GM18867 (cell line): ENCODE measurements around the gene CRAMP1.
"Not testable (repeated sequence)": the region's sequence is repeated elsewhere in the genome, so short reads cannot be mapped to it uniquely, and the experiment has no call there.

Experiments used
- ATAC-seq: cut with Tn5 transposase; IDR thresholded peaks from one replicate; pipeline ENCODE4 v1.9.1; 2021; ENCODE audit warnings: mild to moderate bottlenecking, moderate library complexity; ENCODE audit not compliant: unreplicated experiment

The CRAMP1 gene

DNA sequence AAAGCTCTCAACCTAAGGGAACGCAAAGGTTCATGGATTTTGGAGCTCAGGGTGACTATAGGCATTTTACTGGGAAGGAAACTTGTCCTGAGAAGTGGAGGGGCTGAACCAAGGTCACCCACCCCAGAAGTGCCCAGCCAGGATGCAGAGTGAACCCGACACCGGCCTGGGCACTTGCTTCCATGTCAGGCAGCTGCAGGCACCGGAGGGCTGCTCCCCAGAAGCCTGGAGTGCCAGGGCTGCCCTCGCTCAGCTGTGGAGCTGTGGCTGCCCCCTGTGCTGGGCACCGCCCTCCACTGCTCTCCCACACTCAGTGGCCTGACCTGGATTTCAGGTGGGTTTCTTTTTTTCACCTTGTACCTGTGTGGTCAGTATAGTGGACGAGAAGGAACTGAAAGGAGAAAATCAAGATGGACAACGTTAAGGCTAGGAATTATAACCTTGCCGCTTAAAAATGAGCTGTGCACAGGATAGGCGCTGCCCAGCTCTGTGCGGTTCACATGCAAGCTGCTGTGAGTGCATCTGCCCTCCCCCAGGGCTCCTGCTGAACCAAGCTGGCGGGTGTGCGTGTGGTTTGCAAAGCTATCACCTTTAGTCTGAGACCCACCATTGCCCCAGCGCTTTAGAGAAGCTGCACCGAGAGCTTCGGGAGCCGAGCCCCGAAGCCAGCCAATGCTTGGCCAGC, 96.1 kb downstream of the CRAMP1 start:
- no peak for ATAC-seq

DNA sequence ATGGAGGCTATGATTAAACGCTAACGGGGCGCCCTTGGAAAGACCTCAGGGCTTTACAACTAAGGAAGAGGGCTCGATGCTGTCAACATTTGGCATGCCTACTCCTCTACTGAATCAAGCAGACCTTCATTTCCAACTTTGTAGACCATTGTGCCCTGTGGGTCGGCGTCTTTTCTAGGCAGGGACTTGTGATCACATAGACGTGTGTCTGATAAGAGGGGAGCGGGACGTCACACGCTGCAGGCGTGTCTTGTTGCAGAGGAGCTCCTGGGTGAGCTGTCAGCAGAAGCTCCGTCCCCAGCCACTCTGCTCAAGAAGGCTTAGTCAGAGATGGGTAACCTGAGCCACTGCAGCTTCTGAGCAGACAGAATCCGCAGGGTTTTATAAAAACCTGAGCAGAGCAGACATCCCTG, 96.6 kb downstream of the CRAMP1 start:
- no peak for ATAC-seq

DNA sequence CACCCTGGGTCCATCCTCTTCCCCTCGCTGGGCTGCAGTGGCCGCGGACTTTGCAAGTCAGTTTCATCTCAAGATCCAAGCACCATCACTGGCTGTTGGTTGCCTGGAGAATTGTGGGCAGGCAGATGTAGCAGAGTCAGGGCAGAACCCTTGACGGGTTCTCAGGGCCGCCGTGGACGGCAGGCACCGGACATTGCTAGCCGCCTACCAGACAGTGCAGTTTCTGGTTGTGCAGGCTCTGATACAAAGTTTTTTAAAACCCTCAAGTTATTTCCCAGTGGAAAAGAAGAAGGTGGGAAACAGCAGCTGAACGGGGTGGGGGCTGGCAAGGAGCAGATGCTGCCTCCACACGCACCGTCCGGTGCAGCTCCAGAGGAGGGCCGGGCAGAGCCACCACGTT, 97.2 kb downstream of the CRAMP1 start:
- no peak for ATAC-seq

DNA sequence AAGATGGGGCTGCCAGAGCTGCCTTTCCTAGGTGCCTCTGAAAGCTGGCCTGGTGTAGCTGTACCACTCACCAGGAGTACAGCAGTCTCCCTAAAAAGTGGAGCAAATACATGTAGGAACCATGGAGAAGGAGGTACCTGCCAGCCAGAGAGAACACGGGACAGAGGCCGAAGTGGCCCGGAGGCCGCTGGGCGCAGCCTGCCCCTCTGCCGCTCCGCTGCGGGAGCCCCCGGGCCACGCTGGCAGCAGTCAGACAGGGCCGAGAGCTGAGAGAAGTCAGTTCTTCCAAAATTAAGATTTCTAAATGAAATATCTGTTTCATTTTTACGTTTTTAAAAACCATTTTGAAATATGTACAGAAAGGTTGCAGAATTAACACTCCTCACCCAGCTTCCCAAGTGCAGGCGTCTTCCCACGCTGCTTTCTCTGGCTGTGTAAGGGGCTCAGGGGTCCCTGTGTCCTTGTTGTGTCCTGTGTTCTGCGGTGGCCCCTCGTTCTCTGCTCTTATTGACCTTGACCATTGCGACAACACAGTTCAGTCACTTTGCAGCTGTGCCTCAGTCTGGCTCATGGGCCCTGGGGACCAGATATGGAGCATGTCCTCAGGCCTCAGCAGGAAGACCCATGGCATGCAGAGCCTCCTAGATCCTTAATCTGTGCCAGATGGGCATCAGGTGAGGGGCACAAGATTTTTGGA, 98.8 kb downstream of the CRAMP1 start:
- no peak for ATAC-seq

DNA sequence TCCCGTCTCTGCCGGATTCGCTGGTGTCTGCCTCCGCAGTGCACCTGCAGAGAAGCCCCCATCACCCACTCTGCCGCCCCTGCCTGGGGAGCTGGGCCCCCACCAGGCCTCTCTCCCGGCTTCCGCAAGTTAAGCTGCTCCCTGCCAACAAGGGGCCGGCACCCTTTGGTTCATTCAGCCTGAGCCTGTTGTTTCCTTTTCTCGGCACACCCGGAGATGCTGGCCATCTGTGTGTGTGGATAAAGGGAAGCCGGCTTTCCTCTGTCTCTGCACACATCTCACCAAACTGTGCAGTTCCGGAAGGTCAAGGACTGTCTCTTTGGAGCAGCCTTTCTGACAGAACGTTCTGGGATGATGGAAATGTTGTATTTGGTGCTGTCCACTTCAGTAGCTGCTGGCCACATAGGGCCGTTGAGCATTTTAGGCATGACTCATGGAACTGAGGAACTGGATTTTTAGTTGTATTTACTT, 100.7 kb downstream of the CRAMP1 start:
- ATAC-seq = no peak

DNA sequence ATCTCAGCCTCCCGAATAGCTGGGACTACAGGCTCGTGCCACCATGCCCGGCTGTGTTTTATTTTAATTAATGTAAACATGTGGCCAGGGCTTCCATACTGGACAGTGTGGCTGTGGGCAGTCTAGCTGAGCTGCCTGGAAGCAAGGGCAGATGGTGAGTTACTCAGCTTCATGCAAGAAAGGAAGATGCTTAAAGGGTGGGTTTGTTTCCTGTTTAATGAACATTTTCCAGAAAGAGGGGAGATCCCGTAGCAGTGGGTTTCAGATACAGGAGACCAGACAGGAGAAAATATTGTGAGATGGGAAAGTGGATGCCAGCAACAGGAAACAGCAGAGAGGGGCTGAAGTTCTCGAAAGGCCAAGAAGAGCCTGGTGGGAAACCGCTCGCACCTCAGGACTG, 101.2 kb downstream of the CRAMP1 start:
- peak; percentile 20 for ATAC-seq

DNA sequence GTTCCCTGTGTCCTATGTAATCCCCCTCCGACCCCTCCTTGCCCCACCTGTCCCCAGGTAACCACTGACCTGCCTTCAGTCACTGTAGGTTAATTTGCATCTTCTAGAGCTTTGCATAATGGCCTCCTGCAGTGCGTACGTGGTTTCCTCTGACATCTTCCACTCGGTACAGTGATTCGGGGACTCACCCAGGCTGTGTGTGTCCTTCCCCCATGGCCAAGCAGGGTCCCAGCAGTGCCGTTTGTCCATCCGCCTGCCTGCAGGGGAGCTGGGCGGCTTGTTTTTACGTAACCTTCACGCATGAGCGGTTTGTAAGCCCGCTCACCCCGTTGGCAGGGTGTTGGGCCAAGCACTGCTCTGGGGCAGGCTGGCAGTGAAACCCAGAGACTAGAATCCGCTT, 101.8 kb downstream of the CRAMP1 start:
- peak; percentile 70 for ATAC-seq

DNA sequence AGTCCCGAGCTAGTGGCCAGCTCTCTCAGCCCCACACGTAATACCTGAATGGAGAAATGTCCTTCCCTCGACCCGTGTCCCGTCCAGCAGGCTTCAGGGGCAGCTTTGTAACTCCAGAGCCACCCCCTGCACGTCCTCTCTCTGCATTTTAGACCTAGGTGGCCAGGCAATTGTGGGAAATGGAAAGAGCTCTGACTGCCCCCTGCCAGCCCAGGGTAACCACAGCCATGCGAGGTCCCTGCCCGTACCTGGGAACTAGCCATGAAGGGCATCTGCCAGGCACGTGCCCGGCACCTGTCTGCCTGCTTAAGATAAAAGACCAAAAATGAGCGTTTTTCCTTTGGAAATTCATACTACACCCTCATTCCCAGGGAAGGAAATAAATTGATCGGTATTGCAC, 103.1 kb downstream of the CRAMP1 start:
- ATAC-seq = no peak

DNA sequence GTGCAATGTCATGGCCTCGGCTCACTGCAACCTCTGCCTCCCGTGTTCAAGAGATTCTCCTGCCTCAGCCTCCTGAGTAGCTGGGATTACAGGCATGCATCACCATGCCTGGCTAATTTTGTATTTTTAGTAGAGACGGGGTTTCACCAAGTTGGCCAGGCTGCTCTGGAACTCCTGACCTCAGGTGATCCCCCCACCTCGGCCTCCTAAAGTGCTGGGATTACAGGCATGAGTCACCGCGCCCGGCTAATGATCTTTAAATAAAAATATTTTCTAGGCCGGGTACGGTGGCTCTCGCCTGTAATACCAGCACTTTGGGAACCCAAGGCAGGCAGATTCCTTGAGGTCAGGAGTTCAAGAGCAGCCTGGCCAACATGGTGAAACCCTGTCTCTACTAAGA, 106.1 kb downstream of the CRAMP1 start:
- ATAC-seq = not testable (repeated sequence)

DNA sequence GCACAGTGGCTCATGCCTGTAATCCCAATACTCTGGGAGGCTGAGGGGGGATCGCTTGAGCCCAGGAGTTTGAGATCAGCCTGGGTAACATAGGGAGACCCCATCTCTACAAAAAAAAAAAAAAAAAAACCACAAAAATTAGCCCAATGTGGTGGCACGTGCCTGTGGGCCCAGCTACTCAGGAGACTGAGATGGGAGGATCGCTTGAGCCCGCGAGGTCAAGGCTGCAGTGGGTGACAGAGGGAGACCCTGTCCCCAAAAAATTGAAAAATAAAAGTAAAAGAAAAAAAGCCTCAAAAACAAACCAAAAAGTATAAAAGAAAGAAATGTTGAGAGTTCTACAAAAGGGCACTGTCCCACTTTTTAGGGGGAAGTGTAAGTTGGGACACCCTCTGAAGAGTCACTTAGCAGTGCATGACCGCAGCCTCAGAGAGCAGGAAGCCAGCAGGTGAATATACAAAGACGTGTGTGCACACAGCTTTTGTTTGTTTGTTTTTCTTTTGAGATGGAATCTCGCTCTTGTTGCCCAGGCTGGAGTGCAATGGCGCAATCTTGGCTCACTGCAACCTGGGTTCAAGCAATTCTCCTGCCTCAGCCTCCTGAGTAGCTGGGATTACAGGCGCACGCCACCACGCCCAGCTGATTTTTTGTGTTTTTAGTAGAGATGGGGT, 107.5 kb downstream of the CRAMP1 start:
- ATAC-seq = not testable (repeated sequence)

DNA sequence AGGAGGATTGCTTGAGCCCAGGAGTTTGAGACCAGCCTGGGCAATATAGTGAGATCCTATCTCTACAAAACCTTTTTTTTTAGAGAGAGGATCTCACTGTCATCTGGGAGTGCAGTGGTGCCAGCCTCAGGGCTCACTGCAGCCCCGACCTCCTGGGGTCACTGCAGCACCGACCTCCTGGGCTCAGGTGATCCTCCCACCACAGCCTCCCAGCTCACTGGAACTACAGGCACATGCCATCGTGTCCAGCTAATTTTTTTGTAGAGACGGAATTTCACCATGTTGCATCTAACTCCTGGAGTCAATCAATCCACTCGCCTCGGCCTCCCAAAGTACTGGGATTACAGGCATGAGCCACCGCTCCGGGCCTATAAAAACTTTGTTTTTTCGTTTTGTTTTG, 109.2 kb downstream of the CRAMP1 start:
- no peak for ATAC-seq

DNA sequence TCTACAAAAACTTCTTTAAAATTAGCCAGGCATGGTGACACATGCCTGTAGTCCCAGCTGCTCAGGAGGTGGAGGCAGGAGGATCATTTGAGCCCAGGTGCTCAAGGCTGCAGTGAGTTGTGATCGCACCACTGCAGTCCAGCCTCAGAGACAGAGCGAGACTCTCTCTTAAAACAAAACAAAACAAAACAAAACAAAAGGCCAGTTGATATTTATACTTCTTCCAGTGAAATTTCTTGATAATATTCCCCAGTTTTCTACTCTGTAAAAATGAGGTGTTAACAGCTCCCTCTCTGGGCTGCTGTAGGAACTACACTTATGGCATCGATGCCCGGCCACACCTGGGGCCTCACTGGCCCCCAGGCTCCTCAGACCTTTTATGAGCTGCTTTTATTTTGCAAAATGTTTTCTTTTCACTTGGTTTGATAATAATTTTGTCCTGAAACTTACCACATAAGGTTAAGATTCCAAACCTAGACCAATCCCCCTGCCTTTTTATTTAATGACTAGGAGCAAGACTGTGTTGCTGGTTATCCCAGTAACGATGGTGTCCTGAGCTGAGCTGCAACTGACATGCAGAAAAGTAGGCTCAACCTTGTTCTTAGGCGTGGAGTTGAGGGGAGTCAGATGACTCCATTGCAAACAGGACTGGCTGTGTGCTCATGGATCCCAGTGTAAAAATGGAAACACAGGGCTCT, 111.4 kb downstream of the CRAMP1 start:
- no peak for ATAC-seq

DNA sequence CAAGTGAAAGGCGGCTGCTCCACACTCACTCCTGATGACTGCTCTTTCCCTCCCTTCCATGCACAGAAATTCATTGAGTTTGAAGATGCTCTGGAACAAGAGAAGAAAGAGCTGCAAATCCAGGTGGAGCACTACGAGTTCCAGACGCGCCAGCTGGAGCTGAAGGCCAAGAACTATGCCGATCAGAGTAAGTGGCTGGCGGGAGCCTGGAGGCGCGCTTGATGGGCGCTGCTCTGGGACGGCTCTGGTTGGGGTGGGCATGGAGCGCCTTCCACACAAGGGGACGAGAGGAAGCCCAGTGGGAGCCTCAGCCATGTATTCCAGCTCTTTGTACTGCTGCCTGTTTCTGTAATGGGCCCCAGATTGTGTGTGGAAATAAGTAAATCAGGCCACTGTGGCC, 112.3 kb downstream of the CRAMP1 start:
- ATAC-seq = no peak

DNA sequence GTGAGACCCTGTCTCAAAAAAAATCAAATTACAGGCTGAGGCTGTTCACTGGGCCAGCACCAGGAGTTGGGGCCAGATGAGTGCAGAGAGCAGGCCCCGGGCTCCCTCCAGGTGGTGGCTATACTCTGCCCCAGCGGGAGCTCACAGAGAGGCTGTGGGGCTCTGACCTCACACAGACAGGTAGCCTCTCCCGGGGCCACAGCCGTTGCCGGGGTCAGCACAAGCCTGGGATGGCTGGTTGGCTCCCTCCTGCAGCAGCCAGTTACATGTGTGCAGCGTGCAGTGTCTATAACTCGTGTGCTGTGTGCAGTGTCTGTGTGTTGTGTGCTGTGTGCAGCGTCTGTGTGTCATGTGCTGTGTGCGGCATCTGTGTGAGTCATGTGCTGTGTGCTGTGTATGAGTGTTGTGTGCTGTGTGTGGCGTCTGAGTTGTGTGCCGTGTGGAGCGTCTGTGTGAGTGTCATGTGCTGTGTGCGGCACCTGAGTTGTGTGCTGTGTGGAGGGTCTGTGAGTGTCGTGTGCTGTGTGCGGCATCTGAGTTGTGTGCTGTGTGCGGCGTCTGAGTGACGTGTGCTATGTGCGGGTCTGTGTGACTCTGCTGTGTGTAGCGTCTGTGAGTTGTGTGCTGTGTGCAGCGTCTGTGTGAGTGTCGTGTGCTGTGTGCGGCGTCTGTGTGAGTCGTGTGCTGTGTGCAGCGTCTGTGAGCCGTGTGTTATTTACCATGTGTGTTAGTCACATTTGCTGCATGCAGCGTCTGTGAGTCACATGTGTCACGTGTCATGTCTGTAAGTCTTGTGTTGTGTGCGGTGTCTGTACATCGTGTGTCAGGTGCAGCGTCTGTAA, 114.7 kb downstream of the CRAMP1 start:
- no peak for ATAC-seq
